ENCODE results near the gene HS1BP3. TPM values are rescaled to one million over a fixed set of nuclear protein-coding genes. Genes with fewer than 3 reads are reported as not detected.
A peak's percentile ranks its signal among the peaks of the same experiment; 100 is the strongest.

HS1BP3 gene
- total RNA-seq, 3 donors from 2014 or later = 19.0 to 31.8 (median 25.9) TPM

GRCh38 chr2:20670315-20671035 is 19.6 kb upstream of the HS1BP3 start:
- no peak for TF ChIP-seq POLR2AphosphoS5 (IDR thresholded peaks at IDR 0.05)
- TF ChIP-seq POLR2A (IDR thresholded peaks at IDR 0.05) = no peak
- TF ChIP-seq CTCF (IDR thresholded peaks at IDR 0.05) = no peak
- Histone ChIP-seq H3K4me1 (peaks cover 0 to 7% of the 10 kb centered on the region in 2 donors), H3K36me3 (no peaks in the 10 kb centered on the region), H3K27ac (no peak overlapping the region), H3K9me3 (no peaks in the 10 kb centered on the region), H3K27me3 (peaks cover 0 to 78% of the 10 kb centered on the region in 2 donors), H3K4me3 (peak overlapping the region in 1 of 3 donors; percentile 44)
- intact Hi-C loops (cut with DNase I; ENCODE audit: low total_unique reads) = no loop called here
- no peak for DNase-seq (ENCODE audit: low spot score in 2 of 2)

- Histone ChIP-seq H3K4me1 (peaks cover 0 to 7% of the 10 kb centered on the region in 2 donors), H3K9me3 (no peaks in the 10 kb centered on the region), H3K36me3 (no peaks in the 10 kb centered on the region), H3K4me3 (peak overlapping the region in 1 of 3 donors; percentile 44), H3K27me3 (peaks cover 0 to 86% of the 10 kb centered on the region in 2 donors), H3K27ac (no peak overlapping the region)
- TF ChIP-seq POLR2A (IDR thresholded peaks at IDR 0.05) (no peak), CTCF (IDR thresholded peaks at IDR 0.05) (no peak), POLR2AphosphoS5 (IDR thresholded peaks at IDR 0.05) (no peak)
- intact Hi-C loops (cut with DNase I; ENCODE audit: low total_unique reads) = loop anchor here (10.0 kb wide), 1 partner anchor 295 kb away; no protein-coding TSS in a partner anchor
- no peak for DNase-seq (ENCODE audit: low spot score in 2 of 2)
Observed at GRCh38 chr2:20669562-20670314, 18.8 kb upstream of the HS1BP3 start.

GRCh38 chr2:20668871-20669475 is 18.1 kb upstream of the HS1BP3 start:
- Histone ChIP-seq H3K36me3 (no peaks in the 10 kb centered on the region), H3K27ac (no peak overlapping the region), H3K4me1 (peaks cover 0 to 7% of the 10 kb centered on the region in 2 donors), H3K9me3 (no peaks in the 10 kb centered on the region), H3K27me3 (peaks cover 0 to 91% of the 10 kb centered on the region in 2 donors), H3K4me3 (no peak overlapping the region)
- TF ChIP-seq POLR2AphosphoS5 (IDR thresholded peaks at IDR 0.05) (no peak), POLR2A (IDR thresholded peaks at IDR 0.05) (no peak), CTCF (IDR thresholded peaks at IDR 0.05) (no peak)
- intact Hi-C loops (cut with DNase I; ENCODE audit: low total_unique reads) = loop anchor here (10.0 kb wide), 1 partner anchor 296 kb away; no protein-coding TSS in a partner anchor
- DNase-seq (ENCODE audit: low spot score in 2 of 2) = no peak

- Histone ChIP-seq H3K27ac (no peak overlapping the region), H3K4me1 (peaks cover 0 to 7% of the 10 kb centered on the region in 2 donors), H3K9me3 (no peaks in the 10 kb centered on the region), H3K4me3 (no peak overlapping the region), H3K36me3 (no peaks in the 10 kb centered on the region), H3K27me3 (peaks cover 0 to 93% of the 10 kb centered on the region in 2 donors)
- no peak for TF ChIP-seq POLR2AphosphoS5 (IDR thresholded peaks at IDR 0.05)
- TF ChIP-seq CTCF (IDR thresholded peaks at IDR 0.05) = no peak
- no peak for TF ChIP-seq POLR2A (IDR thresholded peaks at IDR 0.05)
- no peak for DNase-seq (ENCODE audit: low spot score in 2 of 2)
- intact Hi-C loops (cut with DNase I; ENCODE audit: low total_unique reads) = loop anchor here (10.0 kb wide), 1 partner anchor 296 kb away; no protein-coding TSS in a partner anchor
Observed at GRCh38 chr2:20668451-20668850, 17.6 kb upstream of the HS1BP3 start.
